Measurements from ENCODE around the gene SEC14L1. TPM values are rescaled to one million over a fixed set of nuclear protein-coding genes. Genes with fewer than 3 reads are reported as not detected.
"Not testable (repeated sequence)": the region's sequence is repeated elsewhere in the genome, so short reads cannot be mapped to it uniquely, and the experiment has no call there.

Gene SEC14L1
- total RNA-seq, 1 experiment from 2014 or later = 81.0 TPM

DNA sequence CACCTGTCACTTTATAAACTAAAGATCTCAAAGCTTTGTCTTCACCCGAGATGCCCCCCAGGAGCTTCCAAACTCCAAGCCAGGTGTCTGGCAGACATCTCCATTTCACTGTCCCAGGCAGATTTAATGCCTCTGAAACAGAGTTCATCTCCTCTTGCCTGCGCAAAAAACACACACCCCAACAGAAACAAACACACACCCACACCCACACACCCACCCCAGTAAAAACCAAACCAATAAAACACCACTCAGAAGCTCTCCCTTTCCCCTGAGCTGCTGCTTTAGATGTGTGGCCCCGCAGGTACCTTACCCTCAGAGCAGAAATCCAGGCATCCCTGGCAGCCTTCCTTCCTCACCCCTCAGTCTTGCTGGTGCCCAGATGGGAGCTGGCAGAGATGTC is 14.4 kb downstream of the SEC14L1 start:
- TF ChIP-seq JUN (CRISPR knock-in tag; IDR thresholded peaks at IDR 0.05) (no peak), JAZF1 (CRISPR knock-in tag; IDR thresholded peaks at IDR 0.05) (no peak), IRF2 (CRISPR knock-in tag; IDR thresholded peaks at IDR 0.05; ENCODE audit: borderline replicate concordance, low read depth) (no peak), ATF1 (CRISPR knock-in tag; IDR thresholded peaks at IDR 0.05) (no peak), IRF1 (CRISPR knock-in tag; IDR thresholded peaks at IDR 0.05) (no peak)
- TF ChIP-seq, protein P1, sequence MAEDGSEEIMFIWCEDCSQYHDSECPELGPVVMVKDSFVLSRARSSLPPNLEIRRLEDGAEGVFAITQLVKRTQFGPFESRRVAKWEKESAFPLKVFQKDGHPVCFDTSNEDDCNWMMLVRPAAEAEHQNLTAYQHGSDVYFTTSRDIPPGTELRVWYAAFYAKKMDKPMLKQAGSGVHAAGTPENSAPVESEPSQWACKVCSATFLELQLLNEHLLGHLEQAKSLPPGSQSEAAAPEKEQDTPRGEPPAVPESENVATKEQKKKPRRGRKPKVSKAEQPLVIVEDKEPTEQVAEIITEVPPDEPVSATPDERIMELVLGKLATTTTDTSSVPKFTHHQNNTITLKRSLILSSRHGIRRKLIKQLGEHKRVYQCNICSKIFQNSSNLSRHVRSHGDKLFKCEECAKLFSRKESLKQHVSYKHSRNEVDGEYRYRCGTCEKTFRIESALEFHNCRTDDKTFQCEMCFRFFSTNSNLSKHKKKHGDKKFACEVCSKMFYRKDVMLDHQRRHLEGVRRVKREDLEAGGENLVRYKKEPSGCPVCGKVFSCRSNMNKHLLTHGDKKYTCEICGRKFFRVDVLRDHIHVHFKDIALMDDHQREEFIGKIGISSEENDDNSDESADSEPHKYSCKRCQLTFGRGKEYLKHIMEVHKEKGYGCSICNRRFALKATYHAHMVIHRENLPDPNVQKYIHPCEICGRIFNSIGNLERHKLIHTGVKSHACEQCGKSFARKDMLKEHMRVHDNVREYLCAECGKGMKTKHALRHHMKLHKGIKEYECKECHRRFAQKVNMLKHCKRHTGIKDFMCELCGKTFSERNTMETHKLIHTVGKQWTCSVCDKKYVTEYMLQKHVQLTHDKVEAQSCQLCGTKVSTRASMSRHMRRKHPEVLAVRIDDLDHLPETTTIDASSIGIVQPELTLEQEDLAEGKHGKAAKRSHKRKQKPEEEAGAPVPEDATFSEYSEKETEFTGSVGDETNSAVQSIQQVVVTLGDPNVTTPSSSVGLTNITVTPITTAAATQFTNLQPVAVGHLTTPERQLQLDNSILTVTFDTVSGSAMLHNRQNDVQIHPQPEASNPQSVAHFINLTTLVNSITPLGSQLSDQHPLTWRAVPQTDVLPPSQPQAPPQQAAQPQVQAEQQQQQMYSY (CRISPR knock-in tag; IDR thresholded peaks at IDR 0.05) = no peak
- TF ChIP-seq, protein P2, sequence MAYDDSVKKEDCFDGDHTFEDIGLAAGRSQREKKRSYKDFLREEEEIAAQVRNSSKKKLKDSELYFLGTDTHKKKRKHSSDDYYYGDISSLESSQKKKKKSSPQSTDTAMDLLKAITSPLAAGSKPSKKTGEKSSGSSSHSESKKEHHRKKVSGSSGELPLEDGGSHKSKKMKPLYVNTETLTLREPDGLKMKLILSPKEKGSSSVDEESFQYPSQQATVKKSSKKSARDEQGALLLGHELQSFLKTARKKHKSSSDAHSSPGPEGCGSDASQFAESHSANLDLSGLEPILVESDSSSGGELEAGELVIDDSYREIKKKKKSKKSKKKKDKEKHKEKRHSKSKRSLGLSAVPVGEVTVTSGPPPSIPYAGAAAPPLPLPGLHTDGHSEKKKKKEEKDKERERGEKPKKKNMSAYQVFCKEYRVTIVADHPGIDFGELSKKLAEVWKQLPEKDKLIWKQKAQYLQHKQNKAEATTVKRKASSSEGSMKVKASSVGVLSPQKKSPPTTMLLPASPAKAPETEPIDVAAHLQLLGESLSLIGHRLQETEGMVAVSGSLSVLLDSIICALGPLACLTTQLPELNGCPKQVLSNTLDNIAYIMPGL (CRISPR knock-in tag; IDR thresholded peaks at IDR 0.05) = no peak
- TF ChIP-seq, protein P3, sequence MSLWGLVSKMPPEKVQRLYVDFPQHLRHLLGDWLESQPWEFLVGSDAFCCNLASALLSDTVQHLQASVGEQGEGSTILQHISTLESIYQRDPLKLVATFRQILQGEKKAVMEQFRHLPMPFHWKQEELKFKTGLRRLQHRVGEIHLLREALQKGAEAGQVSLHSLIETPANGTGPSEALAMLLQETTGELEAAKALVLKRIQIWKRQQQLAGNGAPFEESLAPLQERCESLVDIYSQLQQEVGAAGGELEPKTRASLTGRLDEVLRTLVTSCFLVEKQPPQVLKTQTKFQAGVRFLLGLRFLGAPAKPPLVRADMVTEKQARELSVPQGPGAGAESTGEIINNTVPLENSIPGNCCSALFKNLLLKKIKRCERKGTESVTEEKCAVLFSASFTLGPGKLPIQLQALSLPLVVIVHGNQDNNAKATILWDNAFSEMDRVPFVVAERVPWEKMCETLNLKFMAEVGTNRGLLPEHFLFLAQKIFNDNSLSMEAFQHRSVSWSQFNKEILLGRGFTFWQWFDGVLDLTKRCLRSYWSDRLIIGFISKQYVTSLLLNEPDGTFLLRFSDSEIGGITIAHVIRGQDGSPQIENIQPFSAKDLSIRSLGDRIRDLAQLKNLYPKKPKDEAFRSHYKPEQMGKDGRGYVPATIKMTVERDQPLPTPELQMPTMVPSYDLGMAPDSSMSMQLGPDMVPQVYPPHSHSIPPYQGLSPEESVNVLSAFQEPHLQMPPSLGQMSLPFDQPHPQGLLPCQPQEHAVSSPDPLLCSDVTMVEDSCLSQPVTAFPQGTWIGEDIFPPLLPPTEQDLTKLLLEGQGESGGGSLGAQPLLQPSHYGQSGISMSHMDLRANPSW (CRISPR knock-in tag; conservative IDR thresholded peaks at IDR 0.05; ENCODE audit: low read depth) = no peak
- ChIA-PET CTCF (interaction anchor here (0.6 kb wide), 1 partner anchor 115 kb away, joined by 3 read pairs; no protein-coding TSS in a partner anchor), POLR2A (interaction anchor here (0.6 kb wide), 1 partner anchor 58 kb away, joined by 4 read pairs; no protein-coding TSS in a partner anchor)
- ATAC-seq (no peak), DNase-seq (ENCODE audit: low spot score) (no peak)
- Mint-ChIP-seq H3K4me1 (peaks cover 14% of the 10 kb centered on the region), H3K27me3 (ENCODE audit: low read depth) (no peaks in the 10 kb centered on the region), H3K36me3 (peaks cover 5% of the 10 kb centered on the region; the same call in 1 of the 2 replicates), H3K9me3 (no peaks in the 10 kb centered on the region), H3K4me3 (no peak overlapping the region), H3K27ac (peak overlapping the region; percentile 53)

DNA sequence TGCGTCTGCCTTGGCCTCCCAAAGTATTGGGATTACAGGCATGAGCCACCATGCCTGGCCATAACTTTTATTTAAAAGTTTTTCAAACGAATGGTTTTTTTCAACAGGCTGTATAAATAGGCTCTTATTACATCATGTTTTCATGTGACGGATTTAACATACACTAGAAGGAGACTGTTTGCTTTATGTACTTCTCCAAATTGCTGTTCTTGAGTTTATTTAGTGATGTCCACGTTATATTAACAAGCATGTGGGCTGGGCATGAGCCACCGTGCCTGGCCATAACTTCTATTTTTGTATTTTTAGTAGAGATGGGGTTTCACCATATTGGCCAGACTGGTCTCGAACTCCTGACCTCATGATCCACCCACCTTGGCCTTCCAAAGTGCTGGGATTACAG is 17.0 kb downstream of the SEC14L1 start:
- DNase-seq (ENCODE audit: low spot score); H3K27me3 Mint-ChIP-seq (ENCODE audit: low read depth); POLR2A ChIA-PET; H3K27ac Mint-ChIP-seq; H3K36me3 Mint-ChIP-seq; H3K9me3 Mint-ChIP-seq; ATAC-seq; H3K4me3 Mint-ChIP-seq: not testable (repeated sequence)
- CTCF ChIA-PET = interaction anchor here (1.3 kb wide), 1 partner anchor 17 kb away, joined by 3 read pairs; the partner anchor contains the start of gene SEC14L1
- peaks cover 34% of the 10 kb centered on the region for H3K4me1 Mint-ChIP-seq

DNA sequence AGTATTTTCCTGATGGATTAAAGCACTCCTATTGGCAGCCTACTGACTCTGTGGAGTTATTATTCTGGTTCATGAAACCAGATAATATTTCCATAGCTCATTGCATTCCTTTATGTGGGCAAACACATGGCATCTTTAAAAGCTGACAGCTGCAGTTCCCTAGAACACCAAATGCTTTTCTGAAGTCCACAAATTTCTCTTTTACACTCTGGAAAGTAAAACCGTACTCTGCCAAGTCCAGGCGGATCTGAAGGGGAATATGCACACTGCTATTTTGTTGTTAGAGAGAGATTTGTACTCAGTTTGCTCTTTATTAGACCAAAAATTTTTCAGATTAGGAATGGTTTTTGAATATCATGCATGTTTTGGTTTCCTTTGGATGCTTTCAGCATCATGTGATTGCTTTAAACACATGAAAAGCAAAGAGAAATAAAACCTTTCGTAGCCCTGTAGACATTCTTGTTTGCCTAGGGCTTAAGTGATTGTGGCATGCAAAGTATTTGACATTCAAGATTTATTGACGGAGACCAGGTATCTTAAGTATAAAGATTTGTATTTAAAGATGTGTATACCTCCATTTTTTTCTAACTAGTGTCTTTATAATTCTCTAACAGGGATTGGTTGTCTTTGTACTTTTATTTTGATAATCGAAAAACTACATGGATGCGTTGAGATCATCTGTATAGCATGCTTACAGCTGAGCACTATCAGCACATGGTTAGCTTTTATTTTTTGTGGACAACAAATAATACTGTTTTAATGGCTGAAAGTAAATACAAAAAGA is 19.5 kb downstream of the SEC14L1 start:
- H3K4me1 Mint-ChIP-seq = peaks cover 56% of the 10 kb centered on the region
- ChIA-PET CTCF (interaction anchor here (0.6 to 1.4 kb wide), 3 partner anchors 14 to 106 kb away, joined by 3 to 5 read pairs (median 3); no protein-coding TSS in a partner anchor), POLR2A (interaction anchor here (0.5 kb wide), 1 partner anchor 68 kb away, joined by 5 read pairs; no protein-coding TSS in a partner anchor)
- DNase-seq (ENCODE audit: low spot score) = no peak
- H3K27me3 Mint-ChIP-seq (ENCODE audit: low read depth) = no peaks in the 10 kb centered on the region
- H3K4me3 Mint-ChIP-seq = no peak overlapping the region
- H3K27ac Mint-ChIP-seq = 0 out of 2 replicates have a peak overlapping the region, but pooled peaks have one; percentile 50
- TF ChIP-seq, protein P4, sequence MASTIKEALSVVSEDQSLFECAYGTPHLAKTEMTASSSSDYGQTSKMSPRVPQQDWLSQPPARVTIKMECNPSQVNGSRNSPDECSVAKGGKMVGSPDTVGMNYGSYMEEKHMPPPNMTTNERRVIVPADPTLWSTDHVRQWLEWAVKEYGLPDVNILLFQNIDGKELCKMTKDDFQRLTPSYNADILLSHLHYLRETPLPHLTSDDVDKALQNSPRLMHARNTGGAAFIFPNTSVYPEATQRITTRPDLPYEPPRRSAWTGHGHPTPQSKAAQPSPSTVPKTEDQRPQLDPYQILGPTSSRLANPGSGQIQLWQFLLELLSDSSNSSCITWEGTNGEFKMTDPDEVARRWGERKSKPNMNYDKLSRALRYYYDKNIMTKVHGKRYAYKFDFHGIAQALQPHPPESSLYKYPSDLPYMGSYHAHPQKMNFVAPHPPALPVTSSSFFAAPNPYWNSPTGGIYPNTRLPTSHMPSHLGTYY (CRISPR knock-in tag; IDR thresholded peaks at IDR 0.05) = no peak
- TF ChIP-seq FOXJ3 (CRISPR knock-in tag; IDR thresholded peaks at IDR 0.05; ENCODE audit: borderline replicate concordance) = no peak
- peaks cover 2% of the 10 kb centered on the region; the same call in 1 of the 2 replicates for H3K36me3 Mint-ChIP-seq
- H3K9me3 Mint-ChIP-seq = no peaks in the 10 kb centered on the region
- no peak for ATAC-seq

Measured in WTC11 (cell line).